Stimulated activated naive B cell treated with anti-CD40 and anti-IgM and Interleukin-4, amounts not matched to agents 10 μg/mL and 1 μg/mL and 100 μg/mL, for 72 hours (primary cell): Measurements from ENCODE around the gene ZNF574.
"Not testable (repeated sequence)": the region's sequence is repeated elsewhere in the genome, so short reads cannot be mapped to it uniquely, and the experiment has no call there.

ENCODE experiments used
- ATAC-seq, 2 donors: fragments of 150-1000 bp; cut with Tn5 transposase; replicated peaks; 2 replicates each; pipeline ENCODE4 v1.10.0; 2021; ENCODE audit warnings: moderate library complexity in 1 of 2
- DNase-seq: peaks from one replicate; pipeline ENCODE4 v3.0.0; 2021
- H3K27ac Mint-ChIP-seq: one replicate; pipeline ENCODE4 v1.8.0; 2022; ENCODE audit warnings: mild to moderate bottlenecking, mixed read lengths
- H3K27me3 Mint-ChIP-seq, 2 donors: one replicate each; pipeline ENCODE4 v1.8.0; 2022; ENCODE audit warnings: mixed read lengths in 2 of 2
- H3K36me3 Mint-ChIP-seq, 2 donors: one replicate each; pipeline ENCODE4 v1.8.0; 2022; ENCODE audit warnings: mixed read lengths in 2 of 2, mild to moderate bottlenecking in 1 of 2
- H3K4me1 Mint-ChIP-seq, 2 donors: one replicate each; pipeline ENCODE4 v1.8.0; 2022; ENCODE audit warnings: mixed read lengths in 2 of 2, mild to moderate bottlenecking in 1 of 2
- H3K4me3 Mint-ChIP-seq, 2 donors: one replicate each; pipeline ENCODE4 v1.8.0; 2022; ENCODE audit warnings: mild to moderate bottlenecking in 2 of 2, mixed read lengths in 2 of 2, moderate library complexity in 1 of 2
- H3K9me3 Mint-ChIP-seq, 2 donors: one replicate each; pipeline ENCODE4 v1.8.0; 2022; ENCODE audit warnings: mixed read lengths in 2 of 2, mild to moderate bottlenecking in 1 of 2

The ZNF574 gene

GRCh38 chr19:42095142-42095813 is 19.3 kb downstream of the ZNF574 start:
- no peaks in the 10 kb centered on the region for H3K9me3 Mint-ChIP-seq
- H3K4me1 Mint-ChIP-seq: peaks cover 34 to 50% of the 10 kb centered on the region in 2 donors
- ATAC-seq (no peak), DNase-seq (no peak)
- peak overlapping the region; percentile 84 for H3K27ac Mint-ChIP-seq
- H3K27me3 Mint-ChIP-seq: no peaks in the 10 kb centered on the region
- peaks cover 51 to 59% of the 10 kb centered on the region in 2 donors for H3K36me3 Mint-ChIP-seq
- no peak overlapping the region for H3K4me3 Mint-ChIP-seq

DNA sequence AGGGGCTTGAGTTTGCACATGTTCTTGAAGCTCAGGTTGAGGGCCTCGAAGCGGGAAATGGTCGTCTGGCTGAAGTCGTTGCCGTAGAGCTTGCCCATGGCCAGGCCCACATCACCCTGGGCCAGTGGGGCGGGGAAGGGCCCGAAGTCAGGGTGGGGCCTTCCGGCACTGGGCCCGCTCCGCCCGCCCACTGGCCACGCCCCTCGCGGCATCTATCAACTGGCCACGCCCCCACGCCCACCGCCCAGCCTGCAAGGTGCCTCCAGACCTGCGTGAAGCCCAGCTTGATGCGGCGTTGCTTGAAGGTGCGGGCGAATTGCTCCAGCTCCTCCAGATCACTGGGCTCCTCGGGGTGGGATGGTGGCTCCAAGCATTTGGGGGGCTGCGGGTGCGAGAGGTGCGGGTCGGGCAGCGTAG is 19.9 kb downstream of the ZNF574 start:
- H3K4me3 Mint-ChIP-seq: no peak overlapping the region
- no peak overlapping the region for H3K27ac Mint-ChIP-seq
- DNase-seq: no peak
- H3K27me3 Mint-ChIP-seq: no peaks in the 10 kb centered on the region
- H3K4me1 Mint-ChIP-seq: peaks cover 28 to 45% of the 10 kb centered on the region in 2 donors
- peaks cover 46 to 53% of the 10 kb centered on the region in 2 donors for H3K36me3 Mint-ChIP-seq
- H3K9me3 Mint-ChIP-seq: no peaks in the 10 kb centered on the region
- no peak for ATAC-seq

GRCh38 chr19:42096255-42096837 is 20.4 kb downstream of the ZNF574 start:
- H3K27ac Mint-ChIP-seq: no peak overlapping the region

DNA sequence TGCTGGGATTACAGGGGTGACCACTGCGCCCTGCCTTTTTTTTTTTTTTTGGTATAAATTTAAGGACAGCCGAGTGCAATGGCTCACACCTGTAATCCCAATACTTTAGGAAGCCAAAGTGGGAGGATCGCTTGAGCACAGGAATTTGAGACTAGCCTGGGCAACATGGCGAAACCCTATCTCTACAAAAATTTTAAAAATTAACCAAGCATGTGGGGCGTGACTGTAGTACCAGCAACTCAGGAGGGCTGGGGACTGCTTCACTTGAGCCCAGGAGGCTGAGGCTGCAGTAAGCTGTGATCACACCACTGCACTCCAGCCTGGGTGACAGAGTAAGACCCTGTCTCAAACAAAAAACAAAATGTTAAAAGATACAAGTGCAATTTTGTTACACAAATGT is 21.5 kb downstream of the ZNF574 start:
- no peaks in the 10 kb centered on the region for H3K9me3 Mint-ChIP-seq
- peaks cover 43 to 50% of the 10 kb centered on the region in 2 donors for H3K36me3 Mint-ChIP-seq
- no peak overlapping the region for H3K4me3 Mint-ChIP-seq
- H3K4me1 Mint-ChIP-seq: peaks cover 19 to 34% of the 10 kb centered on the region in 2 donors
- DNase-seq: no peak
- H3K27ac Mint-ChIP-seq: no peak overlapping the region
- no peak for ATAC-seq
- H3K27me3 Mint-ChIP-seq: no peaks in the 10 kb centered on the region

More at GRCh38 chr19:42096255-42096837, 20.4 kb downstream of the ZNF574 start:
- no peak overlapping the region for H3K4me3 Mint-ChIP-seq
- H3K9me3 Mint-ChIP-seq: no peaks in the 10 kb centered on the region
- peaks cover 41 to 53% of the 10 kb centered on the region in 2 donors for H3K36me3 Mint-ChIP-seq
- no peaks in the 10 kb centered on the region for H3K27me3 Mint-ChIP-seq
- no peak for ATAC-seq
- peaks cover 24 to 45% of the 10 kb centered on the region in 2 donors for H3K4me1 Mint-ChIP-seq
- no peak for DNase-seq

DNA sequence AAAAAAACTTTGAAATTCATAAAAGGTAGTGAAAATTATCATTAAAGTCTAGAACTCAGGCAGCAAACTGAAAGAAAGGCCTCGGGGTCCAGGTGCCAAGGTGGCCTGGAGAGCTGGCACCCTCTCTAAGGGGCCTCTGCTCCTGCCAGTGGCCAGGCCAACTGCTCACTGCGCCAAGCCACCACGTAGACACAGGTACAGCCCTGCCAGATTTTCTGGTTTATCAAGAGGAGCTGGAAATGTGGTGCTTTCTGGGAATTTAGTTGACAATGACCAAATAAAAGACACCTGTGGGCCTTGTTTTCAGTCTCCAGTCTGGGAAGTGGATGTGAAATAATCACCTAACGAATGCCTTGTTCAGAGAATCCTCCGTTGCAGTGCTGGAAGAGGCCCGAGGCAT is 22.8 kb downstream of the ZNF574 start:
- H3K36me3 Mint-ChIP-seq: peaks cover 46 to 53% of the 10 kb centered on the region in 2 donors
- no peak overlapping the region for H3K4me3 Mint-ChIP-seq
- H3K4me1 Mint-ChIP-seq: peaks cover 21 to 37% of the 10 kb centered on the region in 2 donors
- H3K9me3 Mint-ChIP-seq: no peaks in the 10 kb centered on the region
- no peak for DNase-seq
- no peaks in the 10 kb centered on the region for H3K27me3 Mint-ChIP-seq
- no peak for ATAC-seq
- no peak overlapping the region for H3K27ac Mint-ChIP-seq

GRCh38 chr19:42099336-42099925 is 23.5 kb downstream of the ZNF574 start:
- peak overlapping the region; percentile 80 for H3K27ac Mint-ChIP-seq
- peaks cover 40 to 49% of the 10 kb centered on the region in 2 donors for H3K36me3 Mint-ChIP-seq
- H3K4me1 Mint-ChIP-seq: peaks cover 15 to 30% of the 10 kb centered on the region in 2 donors
- no peaks in the 10 kb centered on the region for H3K9me3 Mint-ChIP-seq
- ATAC-seq (no peak), DNase-seq (no peak)
- no peaks in the 10 kb centered on the region for H3K27me3 Mint-ChIP-seq
- no peak overlapping the region for H3K4me3 Mint-ChIP-seq

DNA sequence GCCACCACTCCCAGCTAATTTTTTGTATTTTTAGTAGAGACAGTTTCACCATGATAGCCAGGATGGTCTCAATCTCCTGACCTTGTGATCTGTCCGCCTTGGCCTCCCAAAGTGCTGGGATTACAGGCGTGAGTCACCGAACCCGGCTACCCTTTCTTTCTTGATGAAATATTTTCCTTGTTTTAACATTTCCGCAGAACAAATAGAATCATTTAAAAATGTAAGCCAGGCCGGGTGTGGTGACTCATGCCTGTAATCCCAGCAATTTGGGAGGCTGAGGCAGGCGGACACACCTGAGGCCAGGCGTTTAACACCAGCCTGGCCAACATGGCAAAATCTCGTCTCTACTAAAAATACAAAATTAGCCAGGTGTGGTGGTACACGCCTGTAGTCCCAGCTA is 24.3 kb downstream of the ZNF574 start:
- peaks cover 16 to 30% of the 10 kb centered on the region in 2 donors for H3K4me1 Mint-ChIP-seq
- not testable (repeated sequence) for H3K27me3 Mint-ChIP-seq, DNase-seq, H3K27ac Mint-ChIP-seq, ATAC-seq, H3K4me3 Mint-ChIP-seq, H3K9me3 Mint-ChIP-seq
- peaks cover 38 to 49% of the 10 kb centered on the region in 2 donors for H3K36me3 Mint-ChIP-seq

DNA sequence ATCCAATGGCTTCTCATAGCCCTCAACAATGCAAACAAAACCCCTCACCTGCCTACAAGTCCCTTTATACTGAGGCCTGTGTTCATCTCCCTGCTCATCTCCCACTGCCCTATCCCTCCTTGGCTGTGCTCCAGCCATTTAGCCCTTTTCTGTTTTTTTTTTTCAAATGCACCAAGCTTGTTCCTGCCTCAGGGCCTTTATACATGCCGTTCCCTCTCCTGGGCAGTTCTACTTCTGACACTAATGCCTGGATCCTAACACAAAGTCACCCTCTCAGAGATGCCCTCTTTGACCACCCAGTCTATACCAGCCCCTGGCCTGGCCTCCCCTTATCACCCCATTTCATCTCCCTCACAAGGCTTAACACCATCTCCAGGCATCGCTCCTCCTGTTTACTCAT is 26.9 kb downstream of the ZNF574 start:
- no peak overlapping the region for H3K4me3 Mint-ChIP-seq
- DNase-seq: no peak
- H3K4me1 Mint-ChIP-seq: peaks cover 29 to 47% of the 10 kb centered on the region in 2 donors
- peaks cover 39 to 55% of the 10 kb centered on the region in 2 donors for H3K36me3 Mint-ChIP-seq
- no peaks in the 10 kb centered on the region for H3K27me3 Mint-ChIP-seq
- H3K27ac Mint-ChIP-seq: no peak overlapping the region
- no peaks in the 10 kb centered on the region for H3K9me3 Mint-ChIP-seq
- ATAC-seq: no peak

- peak overlapping the region; percentile 88 for H3K27ac Mint-ChIP-seq
- peaks cover 37 to 55% of the 10 kb centered on the region in 2 donors for H3K36me3 Mint-ChIP-seq
- peaks cover 37 to 60% of the 10 kb centered on the region in 2 donors for H3K4me1 Mint-ChIP-seq
- H3K9me3 Mint-ChIP-seq: no peaks in the 10 kb centered on the region
- ATAC-seq (no peak), DNase-seq (no peak)
- no peaks in the 10 kb centered on the region for H3K27me3 Mint-ChIP-seq
- H3K4me3 Mint-ChIP-seq: no peak overlapping the region
Observed at GRCh38 chr19:42105368-42105767, 29.4 kb downstream of the ZNF574 start.

DNA sequence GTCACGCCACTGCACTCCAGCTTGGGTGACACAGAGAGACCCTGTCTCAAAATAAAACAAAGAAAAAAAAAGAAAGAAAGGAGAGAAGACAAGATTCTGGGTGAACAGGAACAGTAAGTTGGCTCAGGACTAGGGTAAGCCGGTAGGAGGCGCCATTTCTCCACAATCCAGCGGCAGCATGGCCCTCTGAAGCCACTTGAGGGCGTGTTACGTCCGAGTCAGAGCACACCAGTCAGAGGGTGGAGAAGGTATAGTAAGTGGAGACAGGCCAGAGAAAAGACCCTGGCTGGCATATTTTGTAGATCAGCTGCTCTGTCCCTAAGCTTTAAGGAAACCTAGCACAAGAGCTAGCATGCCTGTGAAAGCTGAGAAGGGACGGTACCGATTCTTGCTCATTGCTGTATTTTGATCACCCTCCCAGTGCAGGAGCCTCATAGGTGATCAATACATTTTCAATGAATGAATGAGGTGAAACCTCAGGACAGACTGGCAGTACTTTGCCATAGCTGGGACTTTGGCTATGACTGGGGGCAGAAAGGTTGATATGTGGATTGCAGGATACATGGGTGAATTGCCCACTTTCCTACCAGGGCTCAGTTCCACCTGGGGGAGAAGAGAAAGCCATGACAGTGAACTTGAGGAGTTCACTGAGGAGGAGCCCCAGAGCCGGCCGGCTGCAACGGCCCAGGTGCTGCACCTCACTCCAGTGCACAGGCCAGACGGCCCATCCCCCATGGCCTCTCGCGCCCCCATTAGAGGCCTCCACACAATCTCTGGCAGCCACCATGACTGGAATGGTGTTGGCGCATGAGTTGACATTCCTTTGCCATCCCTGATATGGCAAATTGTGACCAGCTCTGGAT is 32.8 kb downstream of the ZNF574 start:
- Mint-ChIP-seq H3K27ac (peak overlapping the region; percentile 80), H3K4me1 (peaks cover 51 to 81% of the 10 kb centered on the region in 2 donors), H3K9me3 (no peaks in the 10 kb centered on the region), H3K36me3 (peaks cover 47 to 66% of the 10 kb centered on the region in 2 donors), H3K4me3 (no peak overlapping the region), H3K27me3 (no peaks in the 10 kb centered on the region)
- ATAC-seq (peak; percentile 93 to 95), DNase-seq (peak; percentile 75)

- Mint-ChIP-seq H3K36me3 (peaks cover 49 to 64% of the 10 kb centered on the region in 2 donors), H3K27ac (peak overlapping the region; percentile 57), H3K9me3 (no peaks in the 10 kb centered on the region), H3K27me3 (no peaks in the 10 kb centered on the region), H3K4me1 (peaks cover 58 to 88% of the 10 kb centered on the region in 2 donors), H3K4me3 (no peak overlapping the region)
- no peak for DNase-seq
- ATAC-seq: no peak
Observed at GRCh38 chr19:42109896-42110295, 33.9 kb downstream of the ZNF574 start.

- peaks cover 57 to 88% of the 10 kb centered on the region in 2 donors for H3K4me1 Mint-ChIP-seq
- H3K4me3 Mint-ChIP-seq: no peak overlapping the region
- H3K27ac Mint-ChIP-seq: peak overlapping the region; percentile 75
- H3K36me3 Mint-ChIP-seq: peaks cover 49 to 64% of the 10 kb centered on the region in 2 donors
- ATAC-seq: no peak
- H3K27me3 Mint-ChIP-seq: no peaks in the 10 kb centered on the region
- DNase-seq: no peak
- H3K9me3 Mint-ChIP-seq: no peaks in the 10 kb centered on the region
Observed at GRCh38 chr19:42110658-42111057, 34.7 kb downstream of the ZNF574 start.

DNA sequence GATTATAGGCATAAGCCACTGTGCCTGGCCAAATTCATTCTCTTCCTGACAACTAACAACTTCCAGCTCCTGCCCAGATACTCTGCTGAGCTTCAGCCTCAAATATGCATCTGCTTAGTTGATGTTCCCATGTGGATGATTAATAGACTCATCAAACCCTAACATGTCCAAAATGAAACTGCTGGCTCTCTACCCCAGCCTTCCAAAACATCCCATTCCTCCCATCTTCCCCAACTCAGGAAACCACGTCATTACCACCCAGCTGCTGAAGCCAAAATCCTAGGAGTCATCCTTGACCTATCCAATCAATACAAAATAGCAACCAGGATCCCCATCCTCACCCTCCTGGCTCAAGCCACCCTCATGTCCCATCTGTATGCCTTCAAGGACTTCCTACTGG is 35.4 kb downstream of the ZNF574 start:
- Mint-ChIP-seq H3K27ac (peak overlapping the region; percentile 88), H3K27me3 (no peaks in the 10 kb centered on the region), H3K4me3 (peak overlapping the region in 1 of 2 donors; percentile 8), H3K9me3 (no peaks in the 10 kb centered on the region), H3K4me1 (peaks cover 58 to 88% of the 10 kb centered on the region in 2 donors), H3K36me3 (peaks cover 50 to 65% of the 10 kb centered on the region in 2 donors)
- no peak for DNase-seq
- ATAC-seq: no peak

DNA sequence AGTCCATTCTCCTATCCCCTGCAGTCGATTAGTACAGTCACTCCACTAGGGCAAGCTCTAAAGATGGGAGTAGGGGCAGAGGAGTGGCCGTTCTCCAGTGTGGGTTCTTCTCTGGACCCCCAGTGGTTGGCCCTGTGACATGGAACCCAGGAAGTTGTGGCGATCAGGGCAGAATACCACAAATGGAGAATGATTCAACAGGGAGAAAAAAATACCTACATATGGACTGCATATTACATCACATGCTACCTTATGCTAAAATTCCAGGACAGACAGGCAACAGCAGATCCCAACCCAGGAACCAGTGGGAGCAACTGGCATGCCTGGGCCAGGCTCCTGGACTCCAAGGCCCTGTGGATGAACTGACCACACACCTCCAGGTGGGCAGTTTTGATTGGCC is 35.8 kb downstream of the ZNF574 start:
- Mint-ChIP-seq H3K4me3 (no peak overlapping the region), H3K27ac (peak overlapping the region; percentile 88), H3K4me1 (peaks cover 61 to 88% of the 10 kb centered on the region in 2 donors), H3K27me3 (no peaks in the 10 kb centered on the region), H3K9me3 (no peaks in the 10 kb centered on the region), H3K36me3 (peaks cover 51 to 66% of the 10 kb centered on the region in 2 donors)
- no peak for ATAC-seq
- no peak for DNase-seq
